Right renal cortex interstitium (tissue), 3 donors: ENCODE data around the gene MECP2. TPM values are rescaled to one million over a fixed set of nuclear protein-coding genes. Genes with fewer than 3 reads are reported as not detected.
"Not testable (repeated sequence)": the region's sequence is repeated elsewhere in the genome, so short reads cannot be mapped to it uniquely, and the experiment has no call there.

ENCODE experiments used
- DNase-seq, 3 donors: peaks; one replicate each; pipeline ENCODE4 v3.0.0-alpha.2; 2013; ENCODE audit warnings: low read depth in 3 of 3, low spot score in 2 of 3
- polyA plus RNA-seq, 3 donors: library from polyadenylated mRNA; unstranded; fragments of 120-200 nt; gene quantifications; one replicate each; pipeline ENCODE4 v1.2.1, GENCODE V29; 2013; ENCODE audit not compliant: insufficient read length in 3 of 3

MECP2 gene
- 10 to 100 TPM; 23.6 to 27.9 (median 27.4) TPM for polyA plus RNA-seq

GRCh38 chrX:154097589-154098541 is at the start of gene MECP2:
TSS of gene MECP2 (minus strand) at chrX:154097717.
- peak; percentile 69 to 81 (median 78) for DNase-seq

GRCh38 chrX:154144010-154144409 is 46.5 kb upstream of the MECP2 start, which contains the start of gene OPN1LW:
TSS of gene OPN1LW (plus strand) at chrX:154144243. CDS start at chrX:154144284, 41 bp downstream.
- DNase-seq: not testable (repeated sequence)

- DNase-seq: no peak
Measured at GRCh38 chrX:154142950-154143745, 45.6 kb upstream of the MECP2 start.

GRCh38 chrX:154142386-154142785 is 44.9 kb upstream of the MECP2 start:
- DNase-seq: no peak

- DNase-seq: no peak
Measured at GRCh38 chrX:154140742-154141141, 43.2 kb upstream of the MECP2 start.

GRCh38 chrX:154140206-154140605 is 42.7 kb upstream of the MECP2 start:
- no peak for DNase-seq

GRCh38 chrX:154138857-154139256 is 41.3 kb upstream of the MECP2 start:
- no peak for DNase-seq

GRCh38 chrX:154136627-154137161 is 39.2 kb upstream of the MECP2 start:
- DNase-seq: peak in 1 of 3 donors; percentile 56

- DNase-seq: no peak
Measured at GRCh38 chrX:154135458-154136229, 38.1 kb upstream of the MECP2 start.

- DNase-seq: no peak
Measured at GRCh38 chrX:154132366-154132765, 34.8 kb upstream of the MECP2 start.

GRCh38 chrX:154131955-154132354 is 34.4 kb upstream of the MECP2 start:
- no peak for DNase-seq

- no peak for DNase-seq
Measured at GRCh38 chrX:154126101-154126500, 28.6 kb upstream of the MECP2 start.

- DNase-seq: no peak
Measured at GRCh38 chrX:154125391-154126040, 28.0 kb upstream of the MECP2 start.

- no peak for DNase-seq
Measured at GRCh38 chrX:154123241-154124219, 26.0 kb upstream of the MECP2 start.

GRCh38 chrX:154121961-154122360 is 24.4 kb upstream of the MECP2 start:
- no peak for DNase-seq

- DNase-seq: no peak
Measured at GRCh38 chrX:154121207-154121606, 23.7 kb upstream of the MECP2 start.

- DNase-seq: no peak
Measured at GRCh38 chrX:154120567-154120966, 23.1 kb upstream of the MECP2 start.

- no peak for DNase-seq
Measured at GRCh38 chrX:154117566-154117965, 20.0 kb upstream of the MECP2 start.
